Measurements from ENCODE around the gene TSFM.
A peak's percentile ranks its signal among the peaks of the same experiment; 100 is the strongest.

TSFM gene

DNA sequence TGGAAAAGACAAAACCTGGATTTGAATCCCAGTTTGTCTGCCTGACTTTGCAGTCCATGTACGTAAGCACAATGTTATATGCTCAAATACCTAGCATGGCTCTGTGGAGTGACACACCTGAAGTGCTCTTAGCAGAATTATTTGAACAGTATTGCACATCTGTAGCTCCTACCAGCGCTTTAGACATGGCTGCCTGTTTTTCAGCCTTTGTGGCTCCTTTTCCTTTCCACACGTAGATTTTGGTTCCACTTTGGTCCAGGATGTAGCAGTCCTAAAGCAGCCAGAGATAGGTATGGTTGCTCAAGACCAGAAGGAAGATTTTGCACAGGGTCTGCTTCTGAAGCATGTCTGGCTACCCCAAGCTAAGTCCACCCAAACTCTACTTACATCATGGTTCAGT is 26.8 kb downstream of the TSFM start:
- TF ChIP-seq, protein P1, sequence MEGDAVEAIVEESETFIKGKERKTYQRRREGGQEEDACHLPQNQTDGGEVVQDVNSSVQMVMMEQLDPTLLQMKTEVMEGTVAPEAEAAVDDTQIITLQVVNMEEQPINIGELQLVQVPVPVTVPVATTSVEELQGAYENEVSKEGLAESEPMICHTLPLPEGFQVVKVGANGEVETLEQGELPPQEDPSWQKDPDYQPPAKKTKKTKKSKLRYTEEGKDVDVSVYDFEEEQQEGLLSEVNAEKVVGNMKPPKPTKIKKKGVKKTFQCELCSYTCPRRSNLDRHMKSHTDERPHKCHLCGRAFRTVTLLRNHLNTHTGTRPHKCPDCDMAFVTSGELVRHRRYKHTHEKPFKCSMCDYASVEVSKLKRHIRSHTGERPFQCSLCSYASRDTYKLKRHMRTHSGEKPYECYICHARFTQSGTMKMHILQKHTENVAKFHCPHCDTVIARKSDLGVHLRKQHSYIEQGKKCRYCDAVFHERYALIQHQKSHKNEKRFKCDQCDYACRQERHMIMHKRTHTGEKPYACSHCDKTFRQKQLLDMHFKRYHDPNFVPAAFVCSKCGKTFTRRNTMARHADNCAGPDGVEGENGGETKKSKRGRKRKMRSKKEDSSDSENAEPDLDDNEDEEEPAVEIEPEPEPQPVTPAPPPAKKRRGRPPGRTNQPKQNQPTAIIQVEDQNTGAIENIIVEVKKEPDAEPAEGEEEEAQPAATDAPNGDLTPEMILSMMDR (IDR thresholded peaks at IDR 0.05; ENCODE audit: control insufficient read depth, extremely low read depth, insufficient read depth): no peak
- no peak overlapping the region for H3K4me3 ChIP-seq (ENCODE audit: low read depth, low read length)
- no peak for DNase-seq (ENCODE audit: low read depth)

DNA sequence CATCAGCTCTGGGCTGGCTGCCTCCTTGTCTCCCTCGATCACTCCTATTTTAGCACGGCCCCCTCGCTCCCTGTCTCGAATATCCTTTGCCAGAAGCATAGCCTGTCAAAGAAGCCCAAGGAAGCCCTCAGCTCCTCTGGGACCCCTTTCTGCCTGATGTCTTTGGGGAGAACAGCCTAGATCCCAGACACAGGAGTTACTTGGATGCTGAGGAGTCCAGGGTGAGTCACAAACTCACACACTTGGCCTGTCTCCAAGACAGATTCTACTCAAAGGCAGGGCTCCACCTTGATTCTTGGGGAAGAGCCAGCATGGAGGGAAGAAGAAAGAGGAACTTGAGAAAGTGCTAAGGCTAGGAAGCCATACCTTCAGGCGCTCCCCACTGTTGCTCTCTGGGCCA is 27.9 kb downstream of the TSFM start:
- DNase-seq (ENCODE audit: low read depth): peak; percentile 19
- no peak overlapping the region for H3K4me3 ChIP-seq (ENCODE audit: low read depth, low read length)
- TF ChIP-seq, protein P1 (IDR thresholded peaks at IDR 0.05; ENCODE audit: control insufficient read depth, extremely low read depth, insufficient read depth): no peak

DNA sequence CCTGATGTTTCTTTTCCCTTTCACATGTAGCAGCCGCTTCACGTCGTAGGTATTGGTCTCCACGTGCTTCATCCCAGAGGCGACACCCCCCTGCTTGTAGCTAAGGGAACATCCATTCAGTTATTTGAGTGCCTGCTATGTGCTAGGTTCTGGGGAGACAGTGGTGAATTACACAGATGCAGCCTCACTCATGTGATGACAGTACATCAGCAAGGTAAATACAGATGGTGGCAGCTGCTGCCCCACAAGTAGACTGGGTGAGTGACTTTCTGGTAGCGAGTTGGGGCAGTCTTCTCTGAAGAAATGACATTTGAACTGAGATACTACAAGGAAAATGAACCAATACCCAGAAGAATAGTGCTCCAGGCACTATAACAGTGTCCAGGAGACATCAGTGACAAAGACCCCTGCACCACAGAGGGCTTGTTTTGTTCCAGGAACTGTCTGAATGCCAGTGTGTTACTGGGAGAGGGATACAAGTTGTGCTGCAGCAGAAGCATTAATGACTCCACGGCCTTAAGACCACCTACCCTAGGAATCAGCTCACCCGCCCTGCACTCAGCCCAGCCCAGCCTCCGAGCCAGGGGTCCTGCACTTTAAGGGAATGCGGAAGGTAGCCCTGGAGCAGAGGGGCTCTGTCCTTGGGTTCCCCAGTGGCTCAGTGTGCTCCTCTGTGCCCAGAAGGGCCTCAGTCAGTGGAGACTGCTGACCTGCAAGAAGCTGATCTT is 28.6 kb downstream of the TSFM start:
- TF ChIP-seq, protein P1 (IDR thresholded peaks at IDR 0.05; ENCODE audit: control insufficient read depth, extremely low read depth, insufficient read depth): 0 out of 2 replicates have a peak, but pooled peaks have one; percentile 1
- no peak for DNase-seq (ENCODE audit: low read depth)
- H3K4me3 ChIP-seq (ENCODE audit: low read depth, low read length): no peak overlapping the region

DNA sequence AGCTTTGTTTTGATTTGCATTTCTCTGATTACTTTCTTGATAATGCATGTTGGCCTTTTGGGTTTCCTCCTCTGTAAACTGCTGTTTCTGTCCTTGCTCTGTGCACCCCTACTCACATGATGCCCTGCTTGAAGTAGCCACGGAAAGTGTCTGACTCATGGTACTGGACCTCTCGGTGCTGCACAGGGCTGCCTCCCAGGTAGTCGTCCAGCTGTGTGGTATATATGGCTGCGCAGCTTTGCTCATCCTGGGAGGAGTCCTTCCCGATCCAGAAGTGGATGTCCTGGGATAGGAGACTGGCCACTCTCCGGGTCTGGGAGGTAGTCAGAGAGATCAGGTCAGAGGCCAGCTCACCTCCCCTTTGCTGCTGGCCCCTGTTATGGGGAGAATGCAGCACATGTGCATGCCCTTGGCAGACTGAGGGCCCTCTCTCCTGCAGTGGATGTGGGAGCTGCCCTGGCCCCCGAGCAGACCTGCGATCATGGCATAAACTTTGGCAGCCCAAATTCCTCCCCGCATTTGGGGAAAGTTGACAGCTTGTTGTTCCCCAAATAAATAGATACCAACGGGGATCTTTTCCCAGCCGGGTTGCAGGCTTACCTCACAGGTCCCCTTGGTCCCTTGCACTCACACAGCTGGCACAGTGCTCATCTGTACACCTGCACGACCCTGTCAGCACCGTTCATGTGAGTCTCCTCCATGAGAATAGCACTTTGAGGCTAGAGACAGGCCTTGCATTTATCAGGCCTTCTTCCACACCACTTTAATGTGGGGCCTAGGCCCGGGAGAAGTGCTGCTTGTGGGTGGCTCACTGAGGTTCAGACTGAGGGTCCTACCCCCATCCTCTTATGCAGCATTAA is 30.8 kb downstream of the TSFM start:
- DNase-seq (ENCODE audit: low read depth): no peak
- no peak overlapping the region for H3K4me3 ChIP-seq (ENCODE audit: low read depth, low read length)
- TF ChIP-seq, protein P1 (IDR thresholded peaks at IDR 0.05; ENCODE audit: control insufficient read depth, extremely low read depth, insufficient read depth): no peak

DNA sequence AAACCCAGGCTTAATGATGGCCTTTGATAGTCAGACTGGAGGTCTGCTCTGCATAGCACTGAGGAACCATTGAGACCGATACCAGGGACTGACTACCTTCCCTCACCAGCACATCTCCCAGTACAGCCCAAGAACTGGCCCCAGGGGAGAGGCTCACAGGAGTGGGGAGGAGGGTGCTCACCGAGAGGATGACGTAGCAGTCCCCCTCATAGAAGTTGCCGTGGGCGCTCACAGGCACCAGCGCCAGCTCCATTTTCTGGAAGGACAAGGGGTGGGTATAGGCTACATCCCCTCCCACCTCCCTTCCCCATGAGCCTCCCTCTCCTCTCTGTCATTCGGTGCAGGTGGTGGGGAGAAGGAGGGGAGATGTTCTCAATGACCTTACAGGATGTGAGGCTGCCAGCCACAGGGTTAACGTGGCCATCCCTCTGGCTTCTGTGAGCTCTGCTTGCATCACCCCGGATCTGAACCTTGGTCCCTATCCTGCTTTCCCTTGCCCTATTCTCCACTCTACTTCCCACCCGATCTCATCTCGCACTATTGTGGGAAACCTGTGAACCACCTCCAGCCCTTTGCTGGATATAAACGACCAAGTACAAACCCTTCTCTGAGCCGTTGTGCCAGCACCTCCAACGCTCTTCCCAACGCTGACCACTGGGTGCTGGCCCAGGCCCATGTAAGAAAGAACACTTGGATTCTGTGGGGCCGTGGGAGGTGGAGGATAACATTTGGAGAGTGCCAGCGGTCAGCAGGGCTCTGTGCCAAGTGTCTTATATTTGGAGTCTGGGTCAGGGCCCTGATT is 31.6 kb downstream of the TSFM start:
- no peak for DNase-seq (ENCODE audit: low read depth)
- TF ChIP-seq, protein P1 (IDR thresholded peaks at IDR 0.05; ENCODE audit: control insufficient read depth, extremely low read depth, insufficient read depth): no peak
- no peak overlapping the region for H3K4me3 ChIP-seq (ENCODE audit: low read depth, low read length)

DNA sequence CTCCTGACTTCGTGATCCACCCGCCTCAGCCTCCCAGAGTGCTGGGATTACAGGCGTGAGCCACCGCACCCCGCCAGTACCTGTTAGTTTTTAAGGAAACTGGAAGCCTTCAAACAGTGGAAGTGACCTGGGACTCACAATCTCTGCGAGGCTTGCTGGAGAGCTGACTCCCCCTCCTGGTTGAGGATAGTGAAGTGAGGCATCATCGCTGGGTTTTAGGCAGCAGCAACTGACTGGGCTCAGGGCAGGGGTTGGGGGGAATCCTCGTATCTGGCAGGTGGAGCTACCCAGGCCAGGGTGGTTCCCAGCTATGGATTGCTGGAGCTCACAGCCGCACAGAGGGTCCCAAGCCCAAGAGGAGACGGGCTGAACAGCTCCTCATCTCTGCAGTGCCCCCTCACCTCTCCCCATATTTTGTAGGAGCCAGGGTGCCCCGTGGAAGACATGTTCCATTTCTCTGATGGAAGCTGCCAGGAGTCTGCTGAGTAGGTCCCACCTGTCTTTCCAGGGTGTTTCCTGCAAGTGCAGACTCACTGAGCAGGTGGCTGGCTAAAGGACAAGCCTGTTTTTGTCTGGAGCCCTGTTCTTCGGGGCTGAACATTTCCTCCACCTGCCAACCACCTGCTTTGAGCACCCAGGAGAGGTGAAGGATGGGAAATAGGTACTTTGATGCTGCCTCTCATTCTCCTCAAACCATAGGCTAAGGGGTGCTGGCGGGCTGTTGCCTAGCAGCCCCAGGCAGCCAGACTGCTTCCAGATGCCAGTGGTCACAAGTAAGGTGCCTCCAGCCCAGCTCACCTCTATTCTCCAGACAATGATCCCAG is 32.8 kb downstream of the TSFM start:
- TF ChIP-seq, protein P1 (IDR thresholded peaks at IDR 0.05; ENCODE audit: control insufficient read depth, extremely low read depth, insufficient read depth): no peak
- no peak overlapping the region for H3K4me3 ChIP-seq (ENCODE audit: low read depth, low read length)
- no peak for DNase-seq (ENCODE audit: low read depth)

Measured in LNCaP clone FGC (cell line).